HuH-7 (cell line): ENCODE results near the gene SH3TC1.

Experiments used
- DNase-seq: peaks from one replicate; pipeline ENCODE4 v3.0.0; 2011; ENCODE audit warnings: low spot score

Gene SH3TC1

DNA sequence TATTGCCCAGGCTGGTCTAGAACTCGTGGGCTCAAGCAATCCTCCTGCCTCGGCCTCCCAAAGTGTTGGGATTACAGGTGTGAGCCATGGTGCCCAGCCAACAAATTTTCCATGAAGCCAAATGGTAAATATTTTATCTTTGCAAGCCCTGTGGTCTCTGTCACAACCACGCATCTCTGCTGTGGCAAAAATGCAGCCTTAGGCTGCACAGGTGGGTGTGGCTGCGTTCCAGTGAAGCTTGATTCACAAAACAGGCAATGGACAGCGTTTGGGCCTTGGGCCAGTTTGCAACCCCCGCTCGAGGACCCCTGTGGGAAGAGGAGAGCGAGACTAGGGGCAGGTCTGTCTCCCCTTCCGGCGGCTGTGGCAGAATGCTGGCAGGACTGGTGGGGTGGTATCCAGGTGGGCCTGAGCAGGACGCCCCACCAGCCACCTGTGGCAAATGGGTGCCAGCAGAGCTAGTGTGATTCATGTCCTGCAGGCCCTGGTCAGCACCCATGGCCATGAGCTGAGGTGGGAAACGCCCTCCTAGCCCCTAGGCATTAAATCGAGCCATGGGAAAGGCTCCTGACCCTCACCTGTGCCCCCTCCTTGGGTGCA lies 90.2 kb downstream of the SH3TC1 start:
- no peak for DNase-seq

DNA sequence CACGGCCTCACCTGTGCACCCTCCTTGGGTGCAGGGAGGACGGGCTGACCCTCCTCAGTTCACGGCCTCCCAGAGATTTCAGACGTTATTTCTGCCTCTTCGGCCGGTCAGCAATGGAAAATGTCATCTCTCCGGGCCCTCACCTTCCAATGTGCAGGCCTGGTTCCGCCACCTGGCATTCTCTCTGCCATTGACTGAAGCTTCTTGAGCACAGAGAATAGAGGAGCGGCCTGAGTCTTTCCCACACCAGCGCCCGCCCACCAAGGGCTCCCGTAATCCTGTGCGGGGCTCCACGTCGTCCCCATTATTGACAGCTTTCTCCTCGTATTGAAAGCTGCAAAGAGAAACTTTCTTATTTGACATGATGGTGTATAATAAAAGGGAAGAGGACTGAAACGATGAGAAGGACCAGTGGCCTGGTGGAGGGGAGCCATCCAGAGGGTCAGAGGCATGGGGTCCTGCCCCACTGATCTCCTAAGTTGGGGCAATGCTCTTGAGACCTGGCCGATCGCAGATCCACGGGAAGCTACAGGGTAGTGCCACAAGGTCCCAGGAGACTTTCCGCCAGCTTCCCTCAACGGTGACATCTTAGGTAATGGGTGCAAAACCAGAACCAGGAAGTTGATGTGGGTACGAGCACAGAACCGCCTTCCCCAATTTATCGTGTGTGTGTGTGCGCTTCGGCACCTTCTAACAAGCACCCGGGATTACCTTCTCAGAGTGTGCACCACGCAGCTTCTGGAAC lies 91.0 kb downstream of the SH3TC1 start:
- DNase-seq, result no peak

DNA sequence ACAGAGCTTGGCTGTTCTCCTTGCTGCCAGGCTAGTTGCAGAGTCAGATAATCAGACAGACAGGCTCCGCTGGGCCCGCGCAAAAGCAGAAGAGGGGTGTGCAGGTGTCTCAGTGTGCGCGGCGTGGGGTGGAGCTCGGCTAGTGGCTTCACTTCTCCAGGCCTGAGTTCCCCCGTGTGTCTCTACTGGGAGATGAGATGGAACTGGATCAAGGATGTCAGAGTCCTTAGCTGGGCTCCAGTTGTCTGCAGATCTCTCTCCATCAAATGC lies 91.5 kb downstream of the SH3TC1 start:
- no peak for DNase-seq
